ENCODE results near the gene PIK3CG. TPM values are rescaled to one million over a fixed set of nuclear protein-coding genes. Genes with fewer than 3 reads are reported as not detected.

PIK3CG gene
- total RNA-seq: under 0.01 and 1.1 TPM in 2 replicates

GRCh38 chr7:106865130-106866041 lies at the start of gene PIK3CG:
PIK3CG (plus strand) TSS chr7:106865282; CDS start chr7:106867562, 2,280 bp downstream.

Other genes starting within 250 kb of the PIK3CG start
- 33.4 and 48.8 TPM in 2 replicates for gene CCDC71L, start 204.1 kb upstream of the PIK3CG start, total RNA-seq
- 0.54 and 1.3 TPM in 2 replicates for gene PRKAR2B, start 179.4 kb downstream of the PIK3CG start, total RNA-seq